GM12874 (cell line): ENCODE measurements around the gene RNF115.

Source experiments
- TF ChIP-seq, protein P1 (sequence below): IDR thresholded peaks from 2 replicates; pipeline ENCODE4 v1.5.1; 2011; ENCODE audit warnings: low read depth, mild to moderate bottlenecking, control low read depth, low read length, moderate library complexity; ENCODE audit not compliant: insufficient read depth

The RNF115 gene

GRCh38 chr1:145792484-145792883 is 31.4 kb downstream of the RNF115 start:
- TF ChIP-seq, protein P1, sequence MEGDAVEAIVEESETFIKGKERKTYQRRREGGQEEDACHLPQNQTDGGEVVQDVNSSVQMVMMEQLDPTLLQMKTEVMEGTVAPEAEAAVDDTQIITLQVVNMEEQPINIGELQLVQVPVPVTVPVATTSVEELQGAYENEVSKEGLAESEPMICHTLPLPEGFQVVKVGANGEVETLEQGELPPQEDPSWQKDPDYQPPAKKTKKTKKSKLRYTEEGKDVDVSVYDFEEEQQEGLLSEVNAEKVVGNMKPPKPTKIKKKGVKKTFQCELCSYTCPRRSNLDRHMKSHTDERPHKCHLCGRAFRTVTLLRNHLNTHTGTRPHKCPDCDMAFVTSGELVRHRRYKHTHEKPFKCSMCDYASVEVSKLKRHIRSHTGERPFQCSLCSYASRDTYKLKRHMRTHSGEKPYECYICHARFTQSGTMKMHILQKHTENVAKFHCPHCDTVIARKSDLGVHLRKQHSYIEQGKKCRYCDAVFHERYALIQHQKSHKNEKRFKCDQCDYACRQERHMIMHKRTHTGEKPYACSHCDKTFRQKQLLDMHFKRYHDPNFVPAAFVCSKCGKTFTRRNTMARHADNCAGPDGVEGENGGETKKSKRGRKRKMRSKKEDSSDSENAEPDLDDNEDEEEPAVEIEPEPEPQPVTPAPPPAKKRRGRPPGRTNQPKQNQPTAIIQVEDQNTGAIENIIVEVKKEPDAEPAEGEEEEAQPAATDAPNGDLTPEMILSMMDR = no peak

GRCh38 chr1:145788580-145788979 is 35.3 kb downstream of the RNF115 start:
- TF ChIP-seq, protein P1 = no peak

- TF ChIP-seq, protein P1 = no peak
Observed at GRCh38 chr1:145786271-145786670, 37.6 kb downstream of the RNF115 start.

GRCh38 chr1:145785547-145785946 is 38.3 kb downstream of the RNF115 start:
- TF ChIP-seq, protein P1 = no peak

- TF ChIP-seq, protein P1 = no peak
Observed at GRCh38 chr1:145784409-145784808, 39.5 kb downstream of the RNF115 start.

- TF ChIP-seq, protein P1 = no peak
Observed at GRCh38 chr1:145782272-145783099, 41.4 kb downstream of the RNF115 start.

DNA sequence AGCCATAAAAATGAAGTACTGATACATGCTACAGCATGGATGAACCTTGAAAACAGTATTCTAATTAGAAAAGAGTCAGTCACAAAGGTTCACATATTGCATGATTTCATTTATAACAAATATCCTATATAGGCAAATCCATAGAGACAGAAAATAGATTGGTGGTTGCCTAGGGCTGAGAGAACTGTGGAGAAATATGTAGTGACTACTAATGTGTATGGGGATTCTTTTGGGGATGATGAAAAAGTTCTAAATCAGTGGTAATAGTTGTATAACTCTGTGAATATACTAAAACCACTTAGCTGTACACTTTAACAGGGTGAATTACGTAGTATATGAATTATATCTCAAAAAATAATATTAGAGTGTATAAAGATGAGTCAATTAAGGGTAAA is 45.8 kb downstream of the RNF115 start:
- TF ChIP-seq, protein P1 = no peak
